H1 (cell line): ENCODE measurements around the gene AHR.

ENCODE experiments used
- BRCA1 ChIP-seq: IDR thresholded peaks from 2 replicates; pipeline ENCODE4 v1.6.1; 2012; ENCODE audit warnings: low read depth, low read length, improper control_type of control experiment
- EGR1 ChIP-seq: IDR thresholded peaks from 2 replicates; pipeline ENCODE4 v1.6.1; 2011; ENCODE audit warnings: low read depth, low read length, borderline replicate concordance
- POLR2A ChIP-seq, 2 experiments: IDR thresholded peaks; 1 replicate in 1 of 2; 2 replicates in 1 of 2; pipeline ENCODE4 v1.6.1; 2011; ENCODE audit warnings: low read depth in 2 of 2, low read length in 2 of 2, mild to moderate bottlenecking in 2 of 2; ENCODE audit errors: control extremely low read depth in 1 of 2
- SP4 ChIP-seq: IDR thresholded peaks from 2 replicates; pipeline ENCODE4 v1.6.1; 2012; ENCODE audit warnings: low read length, inconsistent platforms
- TAF1 ChIP-seq: IDR thresholded peaks from 2 replicates; pipeline ENCODE4 v1.6.1; 2011; ENCODE audit warnings: mild to moderate bottlenecking, low read depth, low read length
- TAF7 ChIP-seq: optimal IDR thresholded peaks from 2 replicates; pipeline ENCODE3; 2011; ENCODE audit warnings: low read depth, mild to moderate bottlenecking, inconsistent platforms, low read length, moderate library complexity, borderline replicate concordance
- TCF12 ChIP-seq: IDR thresholded peaks from 2 replicates; pipeline ENCODE4 v1.6.1; 2011; ENCODE audit warnings: low read depth, mild to moderate bottlenecking, low read length
- TF ChIP-seq, protein P1 (sequence below), 3 experiments: IDR thresholded peaks; 1 replicate in 2 of 3; 2 replicates in 1 of 3; pipeline versions ENCODE4 v1.5.1 to v1.6.1; 2011; ENCODE audit warnings: low read length in 3 of 3, mild to moderate bottlenecking in 3 of 3, inconsistent platforms in 2 of 3, low read depth in 1 of 3, moderate library complexity in 1 of 3; ENCODE audit not compliant: insufficient read depth in 1 of 3; ENCODE audit errors: control extremely low read depth in 1 of 3
- TF ChIP-seq, protein P2 (sequence below): IDR thresholded peaks from 2 replicates; pipeline ENCODE4 v1.6.1; 2012; ENCODE audit warnings: inconsistent platforms
- TF ChIP-seq, protein P3 (sequence below): IDR thresholded peaks from 2 replicates; pipeline ENCODE4 v1.6.1; 2011; ENCODE audit warnings: low read depth, mild to moderate bottlenecking, low read length; ENCODE audit not compliant: insufficient read depth

DNA sequence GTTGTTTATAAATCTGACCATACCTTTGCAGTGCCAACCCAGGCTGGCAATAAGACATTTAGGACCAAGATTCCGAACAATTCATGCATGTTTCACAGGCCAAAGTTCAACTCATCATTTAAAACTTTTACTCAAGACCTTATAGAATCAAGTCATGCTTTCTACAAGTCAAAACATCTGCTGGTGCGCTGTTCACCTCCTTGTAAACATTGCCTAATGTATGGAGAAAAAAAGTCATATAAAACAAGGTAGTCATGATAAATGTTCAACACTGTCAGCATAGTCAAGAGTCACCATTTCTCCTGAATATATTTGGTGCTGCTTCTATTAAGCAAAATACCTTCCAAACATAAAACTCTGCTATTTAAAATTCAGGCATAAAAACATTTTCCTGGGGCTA is 42.1 kb upstream of the AHR start:
- TF ChIP-seq TAF1 (no peak), TAF7 (no peak), SP4 (no peak), TCF12 (no peak), EGR1 (no peak), POLR2A (IDR thresholded peaks at IDR 0.05; ENCODE audit: control extremely low read depth in 1 of 2, low read depth in 2 of 2, low read length in 2 of 2) (no peak), BRCA1 (no peak)
- TF ChIP-seq, protein P1, sequence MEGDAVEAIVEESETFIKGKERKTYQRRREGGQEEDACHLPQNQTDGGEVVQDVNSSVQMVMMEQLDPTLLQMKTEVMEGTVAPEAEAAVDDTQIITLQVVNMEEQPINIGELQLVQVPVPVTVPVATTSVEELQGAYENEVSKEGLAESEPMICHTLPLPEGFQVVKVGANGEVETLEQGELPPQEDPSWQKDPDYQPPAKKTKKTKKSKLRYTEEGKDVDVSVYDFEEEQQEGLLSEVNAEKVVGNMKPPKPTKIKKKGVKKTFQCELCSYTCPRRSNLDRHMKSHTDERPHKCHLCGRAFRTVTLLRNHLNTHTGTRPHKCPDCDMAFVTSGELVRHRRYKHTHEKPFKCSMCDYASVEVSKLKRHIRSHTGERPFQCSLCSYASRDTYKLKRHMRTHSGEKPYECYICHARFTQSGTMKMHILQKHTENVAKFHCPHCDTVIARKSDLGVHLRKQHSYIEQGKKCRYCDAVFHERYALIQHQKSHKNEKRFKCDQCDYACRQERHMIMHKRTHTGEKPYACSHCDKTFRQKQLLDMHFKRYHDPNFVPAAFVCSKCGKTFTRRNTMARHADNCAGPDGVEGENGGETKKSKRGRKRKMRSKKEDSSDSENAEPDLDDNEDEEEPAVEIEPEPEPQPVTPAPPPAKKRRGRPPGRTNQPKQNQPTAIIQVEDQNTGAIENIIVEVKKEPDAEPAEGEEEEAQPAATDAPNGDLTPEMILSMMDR (IDR thresholded peaks at IDR 0.05; ENCODE audit: control extremely low read depth in 1 of 3, insufficient read depth in 1 of 3, low read depth in 1 of 3, low read length in 3 of 3): no peak
- TF ChIP-seq, protein P2, sequence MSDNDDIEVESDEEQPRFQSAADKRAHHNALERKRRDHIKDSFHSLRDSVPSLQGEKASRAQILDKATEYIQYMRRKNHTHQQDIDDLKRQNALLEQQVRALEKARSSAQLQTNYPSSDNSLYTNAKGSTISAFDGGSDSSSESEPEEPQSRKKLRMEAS: no peak
- TF ChIP-seq, protein P3, sequence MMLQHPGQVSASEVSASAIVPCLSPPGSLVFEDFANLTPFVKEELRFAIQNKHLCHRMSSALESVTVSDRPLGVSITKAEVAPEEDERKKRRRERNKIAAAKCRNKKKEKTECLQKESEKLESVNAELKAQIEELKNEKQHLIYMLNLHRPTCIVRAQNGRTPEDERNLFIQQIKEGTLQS: no peak
